A549 (cell line): ENCODE data around the gene C16orf89. TPM values are rescaled to one million over a fixed set of nuclear protein-coding genes. Genes with fewer than 3 reads are reported as not detected.
A peak's percentile ranks its signal among the peaks of the same experiment; 100 is the strongest.

Experiments used
- ATAC-seq, 2 experiments: fragments of 200-7000 bp in 1 of 2; fragments of >200 bp in 1 of 2; cut with Nextera tagmentation in 1 of 2; cut with Tn5 transposase in 1 of 2; 3 replicates each; pipeline versions ENCODE4 v1.8.0 to v1.9.1; 2018 to 2020; ENCODE audit warnings: mild to moderate bottlenecking in 1 of 2, moderate library complexity in 1 of 2
- CTCF ChIA-PET: fragments of 300-600 bp; sonication (Branson Sonifier 250); formaldehyde crosslinking; extraction: SDS; loops from one replicate; lab custom pipeline; 2021; ENCODE audit warnings: antibody characterized with exemption, inconsistent platforms; lab: Yijun Ruan, JAX
- POLR2A ChIA-PET: fragments of 350-600 bp; formaldehyde crosslinking; extraction: SDS; loops from one replicate; lab custom pipeline; 2021; ENCODE audit warnings: antibody characterized with exemption, inconsistent platforms; lab: Yijun Ruan, JAX
- DNase-seq, 2 experiments: peaks; one replicate each; pipeline versions ENCODE4 v3.0.0 to v3.0.0-alpha.2; 2011 to 2016; ENCODE audit warnings: low read depth in 1 of 2, low spot score in 1 of 2
- FAIRE-seq: peaks from 2 replicates; lab custom pipeline; 2011; peaks lifted over from hg19 to GRCh38; lab: Jason Lieb, UNC
- H3K27ac ChIP-seq, 2 experiments: fragments of >200 bp; sonication (Bioruptor Twin); formaldehyde crosslinking; 3 replicates each; pipeline ENCODE4 v1.5.1; 2016 to 2017
- H3K4me1 ChIP-seq: fragments of >200 bp; sonication (Bioruptor Twin); formaldehyde crosslinking; 3 replicates; pipeline ENCODE4 v1.6.1; 2016
- H3K4me2 ChIP-seq: fragments of >200 bp; sonication (Bioruptor Twin); formaldehyde crosslinking; 3 replicates; pipeline ENCODE4 v1.6.1; 2016
- H3K4me3 ChIP-seq: fragments of >200 bp; sonication (Bioruptor Twin); formaldehyde crosslinking; 3 replicates; pipeline ENCODE4 v1.5.1; 2016
- H3K9me3 ChIP-seq: fragments of >200 bp; sonication (Bioruptor Twin); formaldehyde crosslinking; 3 replicates; pipeline ENCODE4 v1.6.1; 2016
- ATOH8 ChIP-seq: fragments of 250-450 bp; sonication (Bioruptor Pico); IDR thresholded peaks from 2 replicates; pipeline ENCODE4 v1.5.0; 2020; ENCODE audit warnings: low read depth, mild to moderate bottlenecking, moderate library complexity
- BCL3 ChIP-seq: fragments of >200 bp; sonication (Bioruptor Twin); formaldehyde crosslinking; IDR thresholded peaks from 3 replicates; pipeline ENCODE4 v1.6.1; 2016
- CBX2 ChIP-seq: fragments of 200-600 bp; sonication (generic); IDR thresholded peaks from 2 replicates; pipeline ENCODE4 v1.6.1; 2016; ENCODE audit warnings: low read depth, mild to moderate bottlenecking, borderline replicate concordance
- CEBPB ChIP-seq, 2 experiments: fragments of >200 bp in 1 of 2; sonication (Bioruptor Twin) in 1 of 2; formaldehyde crosslinking in 1 of 2; IDR thresholded peaks; 2 replicates each; pipeline ENCODE4 v1.6.1; 2012 to 2016
- CHD4 ChIP-seq: fragments of 200-600 bp; sonication (generic); IDR thresholded peaks from 2 replicates; pipeline ENCODE4 v1.6.1; 2016; ENCODE audit warnings: antibody characterized with exemption, mild to moderate bottlenecking, borderline replicate concordance
- ESRRA ChIP-seq: fragments of 150-350 bp; IDR thresholded peaks from 2 replicates; pipeline ENCODE4 v1.6.1; 2014; ENCODE audit warnings: mild to moderate bottlenecking, low read length, borderline replicate concordance
- HOXA7 ChIP-seq: fragments of 250-450 bp; sonication (Bioruptor Pico); IDR thresholded peaks from 2 replicates; pipeline ENCODE4 v1.5.0; 2020; ENCODE audit warnings: mild to moderate bottlenecking, moderate library complexity
- HOXB5 ChIP-seq: fragments of 250-450 bp; sonication (Bioruptor Pico); IDR thresholded peaks from 2 replicates; pipeline ENCODE4 v1.5.0; 2020; ENCODE audit warnings: mild to moderate bottlenecking, moderate library complexity
- JUNB ChIP-seq: fragments of >200 bp; sonication (Bioruptor Twin); formaldehyde crosslinking; IDR thresholded peaks from 2 replicates; pipeline ENCODE4 v1.6.1; 2016
- KDM1A ChIP-seq: fragments of 200-600 bp; sonication (generic); IDR thresholded peaks from 2 replicates; pipeline ENCODE4 v1.6.1; 2016; ENCODE audit warnings: low read depth, mild to moderate bottlenecking
- KDM5A ChIP-seq: fragments of 200-600 bp; sonication (generic); IDR thresholded peaks from 2 replicates; pipeline ENCODE4 v1.6.1; 2016; ENCODE audit warnings: antibody characterized with exemption, mild to moderate bottlenecking
- MAFK ChIP-seq: fragments of 450-650 bp; IDR thresholded peaks from 2 replicates; pipeline ENCODE4 v1.6.1; 2014; ENCODE audit not compliant: partially characterized antibody
- RARB ChIP-seq: fragments of 250-450 bp; sonication (Bioruptor Pico); IDR thresholded peaks from 2 replicates; pipeline ENCODE4 v1.8.0; 2021; ENCODE audit warnings: mild to moderate bottlenecking, moderate library complexity
- REST ChIP-seq: fragments of 200-600 bp; sonication (generic); IDR thresholded peaks from 2 replicates; pipeline ENCODE4 v1.6.1; 2016; ENCODE audit warnings: antibody characterized with exemption, mild to moderate bottlenecking, moderate library complexity
- SMC3 ChIP-seq: fragments of >200 bp; sonication (Bioruptor Twin); formaldehyde crosslinking; IDR thresholded peaks from 3 replicates; pipeline ENCODE4 v1.6.1; 2018; ENCODE audit warnings: inconsistent platforms
- USF2 ChIP-seq: fragments of 450-650 bp; IDR thresholded peaks from 2 replicates; pipeline ENCODE4 v1.6.1; 2014; ENCODE audit warnings: antibody characterized with exemption
- ZNF302 ChIP-seq: fragments of 250-450 bp; sonication (Bioruptor Pico); IDR thresholded peaks from 2 replicates; pipeline ENCODE4 v1.9.0; 2021; ENCODE audit warnings: inconsistent platforms, mild to moderate bottlenecking, moderate library complexity
- WGBS: methylation state at CpG from one replicate; pipeline ENCODE4 v1.1.6; 2017; ENCODE audit errors: missing lambda C conversion rate; 5-methylcytosine and 5-hydroxymethylcytosine counted together
- polyA plus RNA-seq, 4 experiments: library from polyadenylated mRNA; depleted of rRNA in 3 of 4; stranded (reverse); fragments of >200 nt; fragmentation: RNase III in 1 of 4; extraction: RNeasy Plus Mini Kit Qiagen cat#74134 plus additional on column Dnase treatment in 1 of 4; gene quantifications; 2 replicates in 3 of 4; 3 replicates in 1 of 4; pipeline ENCODE4 v1.2.3, GENCODE V29; 2011 to 2017

C16orf89 gene
- polyA plus RNA-seq, 2 of the 4 experiments (the other 2 are of a cell fraction), result not detected

GRCh38 chr16:5033256-5034166 is 32.2 kb downstream of the C16orf89 start, which contains the start of gene NAGPA (continued):
- TF ChIP-seq BCL3, result 0 out of 3 replicates have a peak, but pooled peaks have one; percentile 12

GRCh38 chr16:5032748-5033167 is 33.0 kb downstream of the C16orf89 start:
- no peak for TF ChIP-seq HOXA7 (CRISPR knock-in tag)
- no peak for TF ChIP-seq KDM5A
- TF ChIP-seq RARB, result no peak
- no peak for TF ChIP-seq MAFK
- TF ChIP-seq CHD4, result no peak
- TF ChIP-seq ZNF302 (CRISPR knock-in tag), result no peak
- no peak for TF ChIP-seq SMC3
- TF ChIP-seq ATOH8 (CRISPR knock-in tag), result no peak
- no peak for TF ChIP-seq CBX2
- no peak for TF ChIP-seq USF2
- TF ChIP-seq CEBPB (IDR thresholded peaks at IDR 0.05), result no peak
- no peak for TF ChIP-seq KDM1A
- TF ChIP-seq REST, result no peak
- no peak for TF ChIP-seq ESRRA
- no peak for TF ChIP-seq HOXB5 (CRISPR knock-in tag)
- TF ChIP-seq JUNB, result no peak
- CTCF ChIA-PET, result interaction anchor here (1.7 to 2.5 kb wide), 2 partner anchors 8 to 24 kb away, joined by 4 to 12 read pairs; no protein-coding TSS in a partner anchor
- Histone ChIP-seq H3K27ac (peak overlapping the region; percentile 79 to 89; a peak in 5 of 6 replicates), H3K9me3 (no peaks in the 10 kb centered on the region), H3K4me1 (peaks cover 11% of the 10 kb centered on the region), H3K4me3 (peak overlapping the region; percentile 92), H3K4me2 (peak overlapping the region; percentile 85)
- FAIRE-seq (no peak), ATAC-seq (peak in 1 of 2 experiments; percentile 9; a peak in 1 of 6 replicates), DNase-seq (no peak)
- WGBS, result 23% methylated on average over 12 of the region's 12 CpGs
- POLR2A ChIA-PET, result no interaction called here
